Measurements from ENCODE around the gene RADX.

RADX gene

DNA sequence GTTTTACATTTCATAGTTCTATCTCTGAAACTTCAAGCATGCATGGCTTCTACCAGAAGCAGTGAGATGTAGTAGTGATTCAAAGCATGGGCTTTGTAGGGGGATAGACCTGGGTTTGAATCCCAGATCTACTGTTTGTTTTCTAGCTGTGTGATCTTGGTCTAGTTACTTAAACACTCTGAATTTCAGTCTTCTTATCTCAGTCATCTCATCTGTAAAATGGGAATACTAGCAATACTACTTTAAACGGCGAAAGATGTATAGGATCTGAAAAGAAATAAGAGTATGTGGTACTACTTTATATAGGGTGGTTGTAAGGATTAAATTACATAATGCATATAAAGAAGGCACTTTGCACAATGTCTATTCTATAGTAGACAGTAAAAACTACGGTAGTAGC is 94.7 kb downstream of the RADX start:
- no peak for TF ChIP-seq POLR2AphosphoS5 (IDR thresholded peaks at IDR 0.05; ENCODE audit: low read depth)
- no peak for TF ChIP-seq CTCF (IDR thresholded peaks at IDR 0.05; ENCODE audit: insufficient read depth, low read length)
- no peak for TF ChIP-seq REST (IDR thresholded peaks at IDR 0.05; ENCODE audit: insufficient replicate concordance, low read depth)
- no peak for TF ChIP-seq GABPA (IDR thresholded peaks at IDR 0.05; ENCODE audit: low read depth)
- TF ChIP-seq SPI1 (IDR thresholded peaks at IDR 0.05; ENCODE audit: borderline replicate concordance, low read depth): no peak
- Histone ChIP-seq H3K27me3 (ENCODE audit: insufficient read depth, poor library complexity, severe bottlenecking) (no peaks in the 10 kb centered on the region), H3K4me3 (replicated peaks; ENCODE audit: insufficient read depth, low read length) (no peak overlapping the region), H3K27ac (replicated peaks) (no peak overlapping the region)
- DNase-seq (ENCODE audit: low read depth in 1 of 2, low spot score in 1 of 2): no peak

DNA sequence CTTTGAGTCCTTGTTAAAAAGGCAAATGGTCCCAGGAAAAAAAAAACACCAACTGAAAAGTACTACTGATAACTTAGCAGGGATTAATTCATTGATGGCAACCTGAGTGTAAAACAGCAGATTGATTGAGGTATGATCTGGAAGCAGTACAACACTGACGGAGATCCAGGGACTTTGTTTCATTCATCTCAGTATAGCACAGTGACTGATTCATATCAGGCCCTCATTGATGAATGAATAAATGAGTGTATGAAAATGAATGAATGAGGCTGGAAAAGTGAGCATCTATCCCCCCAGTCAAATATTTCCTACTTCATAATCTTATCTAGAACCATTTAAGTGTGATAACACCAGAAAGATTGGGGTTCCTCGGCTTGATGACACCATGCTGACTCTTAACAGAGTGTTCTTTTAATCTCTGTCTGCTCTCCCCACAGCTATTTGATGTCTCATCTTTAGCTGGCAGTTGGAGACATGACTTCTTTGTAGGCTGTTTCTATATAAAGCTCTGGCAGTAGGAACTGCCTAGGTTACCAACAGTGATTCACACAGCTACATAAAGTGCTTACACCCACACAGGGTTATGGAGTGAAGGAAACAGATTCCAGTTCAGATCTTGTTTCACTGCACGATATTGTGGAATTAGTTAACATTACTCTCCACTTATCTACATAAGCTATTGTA is 96.1 kb downstream of the RADX start:
- TF ChIP-seq GABPA (IDR thresholded peaks at IDR 0.05; ENCODE audit: low read depth): no peak
- TF ChIP-seq CTCF (IDR thresholded peaks at IDR 0.05; ENCODE audit: insufficient read depth, low read length): no peak
- TF ChIP-seq POLR2AphosphoS5 (IDR thresholded peaks at IDR 0.05; ENCODE audit: low read depth): no peak
- TF ChIP-seq SPI1 (IDR thresholded peaks at IDR 0.05; ENCODE audit: borderline replicate concordance, low read depth): no peak
- no peak for TF ChIP-seq REST (IDR thresholded peaks at IDR 0.05; ENCODE audit: insufficient replicate concordance, low read depth)
- no peak overlapping the region for H3K4me3 ChIP-seq (replicated peaks; ENCODE audit: insufficient read depth, low read length)
- no peak for DNase-seq (ENCODE audit: low read depth in 1 of 2, low spot score in 1 of 2)
- H3K27ac ChIP-seq (replicated peaks): no peak overlapping the region
- no peaks in the 10 kb centered on the region for H3K27me3 ChIP-seq (ENCODE audit: insufficient read depth, poor library complexity, severe bottlenecking)

DNA sequence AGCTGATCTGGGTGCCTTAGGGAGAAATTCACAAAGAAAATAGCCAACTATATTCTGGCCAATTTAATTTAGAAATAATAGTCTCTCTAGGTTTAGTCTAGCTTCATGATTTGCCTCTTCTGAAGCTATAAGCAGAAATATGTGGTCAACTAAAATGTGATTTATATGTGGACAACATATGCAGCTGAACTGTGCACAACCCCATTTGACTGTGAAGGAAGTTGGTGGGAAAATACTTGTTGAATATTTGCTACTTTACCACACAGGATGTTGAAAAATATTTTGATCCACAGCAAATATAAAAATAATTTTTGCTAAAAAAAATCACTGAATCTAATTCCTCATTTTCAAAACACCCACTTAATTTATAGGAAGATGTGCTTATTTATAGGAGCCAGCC is 99.0 kb downstream of the RADX start:
- Histone ChIP-seq H3K27me3 (ENCODE audit: insufficient read depth, poor library complexity, severe bottlenecking) (no peaks in the 10 kb centered on the region), H3K4me3 (replicated peaks; ENCODE audit: insufficient read depth, low read length) (no peak overlapping the region), H3K27ac (replicated peaks) (no peak overlapping the region)
- no peak for TF ChIP-seq POLR2AphosphoS5 (IDR thresholded peaks at IDR 0.05; ENCODE audit: low read depth)
- no peak for TF ChIP-seq CTCF (IDR thresholded peaks at IDR 0.05; ENCODE audit: insufficient read depth, low read length)
- no peak for TF ChIP-seq GABPA (IDR thresholded peaks at IDR 0.05; ENCODE audit: low read depth)
- no peak for TF ChIP-seq REST (IDR thresholded peaks at IDR 0.05; ENCODE audit: insufficient replicate concordance, low read depth)
- DNase-seq (ENCODE audit: low read depth in 1 of 2, low spot score in 1 of 2): no peak
